Endothelial cell of umbilical vein (primary cell): ENCODE measurements around the gene SORCS2. TPM values are rescaled to one million over a fixed set of nuclear protein-coding genes. Genes with fewer than 3 reads are reported as not detected.

ENCODE experiments used
- BruUV-seq: library from RNA; stranded (reverse); fragments of 400-500 nt; replicated peaks from 2 replicates; lab custom pipeline; 2021; lab: Mats Ljungman, UMichigan
- CTCF ChIA-PET: fragments of 300-600, 350-600 bp; sonication (Branson Sonifier 250); formaldehyde crosslinking; loops from one replicate; lab custom pipeline; 2021; ENCODE audit warnings: antibody characterized with exemption, inconsistent platforms; lab: Charles Lee
- POLR2A ChIA-PET: fragments of 300-600, 350-600 bp; sonication (Branson Sonifier 250); formaldehyde crosslinking; loops from one replicate; lab custom pipeline; 2021; ENCODE audit warnings: antibody characterized with exemption, inconsistent platforms; lab: Charles Lee
- DNase-seq: peaks from one replicate; pipeline ENCODE4 v3.0.0-alpha.2; 2011; ENCODE audit warnings: low read depth, low spot score
- FAIRE-seq: peaks from 2 replicates; lab custom pipeline; 2011; peaks lifted over from hg19 to GRCh38; lab: Jason Lieb, UNC
- H2AFZ ChIP-seq: 2 replicates; pipeline ENCODE4 v1.6.0; 2012; ENCODE audit warnings: low read depth, low read length, control low read depth, inconsistent platforms
- H3K27ac ChIP-seq: 2 replicates; pipeline ENCODE4 v1.5.1; 2011; ENCODE audit warnings: low read depth, mild to moderate bottlenecking, control low read depth, low read length, moderate library complexity; ENCODE audit not compliant: insufficient read depth
- H3K27me3 ChIP-seq, 2 experiments: 2 replicates each; pipeline versions ENCODE4 v1.6.0 to v1.6.1; 2011; ENCODE audit warnings: low read length in 2 of 2, mixed read lengths in 1 of 2; ENCODE audit not compliant: control insufficient read depth in 2 of 2, insufficient read depth in 2 of 2
- H3K36me3 ChIP-seq, 2 experiments: 2 replicates in 1 of 2; 3 replicates in 1 of 2; pipeline ENCODE4 v1.5.1; 2011; ENCODE audit warnings: low read length in 2 of 2, mild to moderate bottlenecking in 1 of 2, moderate library complexity in 1 of 2; ENCODE audit not compliant: control insufficient read depth in 2 of 2, insufficient read depth in 2 of 2; ENCODE audit errors: extremely low read depth in 1 of 2
- H3K4me1 ChIP-seq: 3 replicates; pipeline ENCODE4 v1.5.1; 2011; ENCODE audit warnings: mild to moderate bottlenecking, low read length; ENCODE audit not compliant: control insufficient read depth, insufficient read depth; ENCODE audit errors: extremely low read depth
- H3K4me2 ChIP-seq: 2 replicates; pipeline ENCODE4 v1.6.1; 2011; ENCODE audit warnings: low read length, control low read depth, mixed read lengths; ENCODE audit not compliant: insufficient read depth
- H3K4me3 ChIP-seq, 3 experiments: fragments of 200-600 bp in 1 of 3; sonication (generic), shearing (Covaris generic) in 1 of 3; replicated peaks in 1 of 3; 2 replicates each; pipeline ENCODE4 v1.5.1; 2011 to 2016; ENCODE audit warnings: control low read depth in 3 of 3, low read length in 3 of 3, mild to moderate bottlenecking in 2 of 3, inconsistent platforms in 1 of 3, low read depth in 1 of 3, moderate library complexity in 1 of 3; ENCODE audit not compliant: insufficient read depth in 1 of 3
- H3K79me2 ChIP-seq: 2 replicates; pipeline ENCODE4 v1.6.0; 2012; ENCODE audit warnings: low read length, inconsistent platforms; ENCODE audit not compliant: control insufficient read depth, insufficient read depth
- H3K9ac ChIP-seq: replicated peaks from 2 replicates; pipeline ENCODE3; 2011; ENCODE audit warnings: low read length, control low read depth; ENCODE audit not compliant: insufficient read depth; ENCODE audit errors: extremely low read depth
- H3K9me1 ChIP-seq: replicated peaks from 3 replicates; pipeline ENCODE4 v1.6.0; 2011; ENCODE audit warnings: mild to moderate bottlenecking, low read length; ENCODE audit not compliant: control insufficient read depth, insufficient read depth; ENCODE audit errors: extremely low read depth
- H3K9me3 ChIP-seq: replicated peaks from 2 replicates; pipeline ENCODE4 v1.5.1; 2012; ENCODE audit warnings: low read length, inconsistent platforms; ENCODE audit not compliant: control insufficient read depth, insufficient read depth
- H4K20me1 ChIP-seq: replicated peaks from 2 replicates; pipeline ENCODE3; 2011; ENCODE audit warnings: mild to moderate bottlenecking, low read length; ENCODE audit not compliant: control insufficient read depth, insufficient read depth; ENCODE audit errors: extremely low read depth
- EZH2 ChIP-seq: IDR thresholded peaks from 2 replicates; pipeline ENCODE4 v1.6.1; 2012; ENCODE audit warnings: borderline replicate concordance, low read depth, mild to moderate bottlenecking, moderate library complexity, low read length, inconsistent platforms; ENCODE audit not compliant: severe bottlenecking
- FOS ChIP-seq: IDR thresholded peaks from 2 replicates; pipeline ENCODE4 v1.6.1; 2011; ENCODE audit warnings: mild to moderate bottlenecking, low read length, moderate library complexity, borderline replicate concordance; ENCODE audit not compliant: insufficient read depth
- GATA2 ChIP-seq: IDR thresholded peaks from 2 replicates; pipeline ENCODE4 v1.7.0; 2011; ENCODE audit warnings: low read depth, mild to moderate bottlenecking, moderate library complexity, mixed read lengths, low read length; ENCODE audit not compliant: insufficient read length, insufficient read depth
- JUN ChIP-seq: IDR thresholded peaks from 2 replicates; pipeline ENCODE4 v1.6.1; 2011; ENCODE audit warnings: borderline replicate concordance, low read depth; ENCODE audit not compliant: insufficient read length, insufficient read depth
- POLR2A ChIP-seq: IDR thresholded peaks from 2 replicates; pipeline ENCODE4 v1.6.1; 2012; ENCODE audit warnings: low read depth, mild to moderate bottlenecking, control low read depth, low read length
- POLR2AphosphoS5 ChIP-seq: IDR thresholded peaks from 2 replicates; pipeline ENCODE4 v1.6.1; 2012; ENCODE audit warnings: low read depth, mild to moderate bottlenecking, control low read depth, low read length, moderate library complexity; ENCODE audit not compliant: insufficient read depth
- dilution Hi-C: fragments of 300-500 bp; cut with MboI; formaldehyde crosslinking; loops from one replicate; pipeline ENCODE4 v1.15.0; 2019; ENCODE audit warnings: low sequenced_read_pairs; ENCODE audit not compliant: extremely low pct_ligation_motif_present
- intact Hi-C: fragments of 100-400 bp; cut with micrococcal nuclease; formaldehyde crosslinking; loops from one replicate; pipeline ENCODE4 v1.10.0; 2022
- polyA plus RNA-seq, 4 experiments: library from polyadenylated mRNA; depleted of rRNA in 3 of 4; stranded (reverse) in 3 of 4; unstranded in 1 of 4; fragments of >200 nt; gene quantifications; 2 replicates each; pipeline versions ENCODE4 v1.2.1 to v1.2.3, GENCODE V29; 2011 to 2012; ENCODE audit warnings: missing spikeins in 1 of 4
- total RNA-seq: library from RNA; stranded (reverse); gene quantifications from 2 replicates; pipeline ENCODE4 v1.2.3, GENCODE V29; 2021
- TF ChIP-seq, protein P1 (sequence below): IDR thresholded peaks from 2 replicates; pipeline ENCODE4 v1.6.1; 2011; ENCODE audit not compliant: insufficient read depth, insufficient read length
- TF ChIP-seq, protein P2 (sequence below), 2 donors: IDR thresholded peaks; 1 replicate in 1 of 2; 2 replicates in 1 of 2; pipeline ENCODE4 v1.5.1; 2011; ENCODE audit warnings: low read length in 2 of 2, mild to moderate bottlenecking in 2 of 2, moderate library complexity in 2 of 2, control low read depth in 1 of 2, inconsistent platforms in 1 of 2, low read depth in 1 of 2; ENCODE audit not compliant: insufficient read depth in 1 of 2; ENCODE audit errors: extremely low read depth in 1 of 2

Gene SORCS2
- total and polyA plus RNA-seq, 2 donors (not counting 3 experiments of a cell fraction or from before 2014, with no cell fraction given) = not detected

DNA sequence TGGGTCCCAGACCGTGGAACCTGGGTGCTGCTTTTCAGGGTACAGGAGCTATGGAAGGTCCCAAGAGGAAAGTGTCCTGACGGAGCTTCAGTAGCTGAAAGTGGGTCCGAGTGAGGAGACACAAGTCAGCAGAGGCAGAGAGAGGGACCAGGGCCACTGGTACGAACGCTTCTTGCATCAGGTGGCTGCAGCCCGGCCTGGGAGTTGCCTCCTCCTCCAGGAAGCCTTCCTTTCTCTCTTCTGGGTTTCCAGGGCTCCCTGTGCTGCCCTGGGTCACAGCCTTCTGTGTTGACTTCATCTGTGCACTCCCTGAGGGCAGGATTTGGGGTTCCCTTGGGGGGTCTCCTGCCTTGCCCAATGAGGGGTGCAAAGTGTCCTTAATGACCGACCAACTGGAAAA is 94.5 kb downstream of the SORCS2 start:
- H3K4me2 ChIP-seq = no peak overlapping the region
- no peaks in the 10 kb centered on the region for H4K20me1 ChIP-seq
- H3K9me3 ChIP-seq = no peaks in the 10 kb centered on the region
- FAIRE-seq = no peak
- DNase-seq = no peak
- TF ChIP-seq GATA2 (no peak), POLR2A (no peak), JUN (no peak), FOS (no peak), POLR2AphosphoS5 (no peak), EZH2 (no peak)
- TF ChIP-seq, protein P1, sequence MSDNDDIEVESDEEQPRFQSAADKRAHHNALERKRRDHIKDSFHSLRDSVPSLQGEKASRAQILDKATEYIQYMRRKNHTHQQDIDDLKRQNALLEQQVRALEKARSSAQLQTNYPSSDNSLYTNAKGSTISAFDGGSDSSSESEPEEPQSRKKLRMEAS = no peak
- TF ChIP-seq, protein P2, sequence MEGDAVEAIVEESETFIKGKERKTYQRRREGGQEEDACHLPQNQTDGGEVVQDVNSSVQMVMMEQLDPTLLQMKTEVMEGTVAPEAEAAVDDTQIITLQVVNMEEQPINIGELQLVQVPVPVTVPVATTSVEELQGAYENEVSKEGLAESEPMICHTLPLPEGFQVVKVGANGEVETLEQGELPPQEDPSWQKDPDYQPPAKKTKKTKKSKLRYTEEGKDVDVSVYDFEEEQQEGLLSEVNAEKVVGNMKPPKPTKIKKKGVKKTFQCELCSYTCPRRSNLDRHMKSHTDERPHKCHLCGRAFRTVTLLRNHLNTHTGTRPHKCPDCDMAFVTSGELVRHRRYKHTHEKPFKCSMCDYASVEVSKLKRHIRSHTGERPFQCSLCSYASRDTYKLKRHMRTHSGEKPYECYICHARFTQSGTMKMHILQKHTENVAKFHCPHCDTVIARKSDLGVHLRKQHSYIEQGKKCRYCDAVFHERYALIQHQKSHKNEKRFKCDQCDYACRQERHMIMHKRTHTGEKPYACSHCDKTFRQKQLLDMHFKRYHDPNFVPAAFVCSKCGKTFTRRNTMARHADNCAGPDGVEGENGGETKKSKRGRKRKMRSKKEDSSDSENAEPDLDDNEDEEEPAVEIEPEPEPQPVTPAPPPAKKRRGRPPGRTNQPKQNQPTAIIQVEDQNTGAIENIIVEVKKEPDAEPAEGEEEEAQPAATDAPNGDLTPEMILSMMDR (IDR thresholded peaks at IDR 0.05; ENCODE audit: extremely low read depth in 1 of 2, insufficient read depth in 1 of 2, low read depth in 1 of 2, low read length in 2 of 2) = no peak
- H2AFZ ChIP-seq = no peak overlapping the region
- H3K9ac ChIP-seq = no peak overlapping the region
- POLR2A ChIA-PET = no interaction called here
- H3K9me1 ChIP-seq = no peaks in the 10 kb centered on the region
- no peak overlapping the region for H3K27ac ChIP-seq
- dilution Hi-C loops = no loop called here
- intact Hi-C loops = no loop called here
- no peaks in the 10 kb centered on the region for H3K79me2 ChIP-seq
- no peaks in the 10 kb centered on the region for H3K36me3 ChIP-seq
- no TSS peak for BruUV-seq
- H3K4me1 ChIP-seq = no peaks in the 10 kb centered on the region
- H3K4me3 ChIP-seq = no peak overlapping the region
- CTCF ChIA-PET = no interaction called here
- peaks cover 0 to 5% of the 10 kb centered on the region in 2 experiments for H3K27me3 ChIP-seq
